GM15510 (cell line): ENCODE results near the gene SLC4A7.

Experiments
- POLR2A ChIP-seq: IDR thresholded peaks from 3 replicates; pipeline ENCODE4 v1.6.1; 2011; ENCODE audit warnings: borderline replicate concordance; ENCODE audit not compliant: insufficient read length; ENCODE audit errors: extremely low read depth

SLC4A7 gene

GRCh38 chr3:27503526-27503925, 19.3 kb upstream of the SLC4A7 start:
- TF ChIP-seq POLR2A, result no peak

GRCh38 chr3:27501759-27502158, 17.6 kb upstream of the SLC4A7 start:
- no peak for TF ChIP-seq POLR2A

DNA sequence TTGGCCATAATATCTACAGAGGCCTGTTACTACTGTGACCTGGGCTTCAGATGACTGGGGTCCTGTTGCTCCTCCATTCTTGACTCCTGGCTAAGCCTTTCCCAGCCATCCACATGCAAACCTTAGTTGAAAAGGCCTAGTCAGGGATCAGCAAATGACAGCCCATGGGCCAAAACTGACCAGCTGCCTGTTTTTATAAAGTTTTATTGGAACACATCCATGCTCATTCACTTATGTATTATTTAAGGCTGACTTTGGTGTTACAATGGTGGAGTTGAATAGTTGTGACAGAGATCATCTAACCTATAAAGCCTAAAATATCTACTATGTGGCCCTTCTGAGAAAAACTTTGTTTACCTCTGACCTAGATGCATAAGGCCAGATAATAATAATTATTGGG, 16.8 kb upstream of the SLC4A7 start:
- TF ChIP-seq POLR2A, result no peak

DNA sequence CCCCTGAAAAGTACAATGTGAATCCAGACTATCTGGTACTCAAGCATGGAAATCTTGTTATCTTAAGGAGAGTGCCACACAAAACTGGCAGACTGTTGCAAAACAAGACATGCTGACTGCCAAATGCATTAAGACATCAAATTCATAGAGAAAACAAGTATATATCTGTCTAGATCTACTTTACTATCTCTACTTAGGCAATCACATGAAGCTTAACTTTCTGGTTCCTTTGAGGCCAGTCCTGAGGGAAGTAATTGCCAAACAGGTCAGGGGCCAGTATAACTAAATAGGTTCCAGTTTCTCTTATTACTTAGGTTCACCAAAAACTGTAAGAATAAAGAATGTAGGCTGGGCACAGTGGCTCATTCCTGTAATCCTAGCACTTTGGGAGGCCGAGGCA, 15.9 kb upstream of the SLC4A7 start:
- no peak for TF ChIP-seq POLR2A

GRCh38 chr3:27494784-27495183, 10.6 kb upstream of the SLC4A7 start:
- TF ChIP-seq POLR2A, result no peak

- no peak for TF ChIP-seq POLR2A
These were observed 4.6 kb upstream of the SLC4A7 start for GRCh38 chr3:27488821-27489220.

GRCh38 chr3:27487383-27487782, 3.2 kb upstream of the SLC4A7 start:
- TF ChIP-seq POLR2A, result no peak

GRCh38 chr3:27486336-27486735, 2.2 kb upstream of the SLC4A7 start:
- TF ChIP-seq POLR2A, result no peak

- TF ChIP-seq POLR2A, result no peak
These were observed 1.7 kb upstream of the SLC4A7 start for GRCh38 chr3:27485866-27486265.

GRCh38 chr3:27483117-27484014, 818 bp downstream of the SLC4A7 start:
- peak; percentile 38 for TF ChIP-seq POLR2A

DNA sequence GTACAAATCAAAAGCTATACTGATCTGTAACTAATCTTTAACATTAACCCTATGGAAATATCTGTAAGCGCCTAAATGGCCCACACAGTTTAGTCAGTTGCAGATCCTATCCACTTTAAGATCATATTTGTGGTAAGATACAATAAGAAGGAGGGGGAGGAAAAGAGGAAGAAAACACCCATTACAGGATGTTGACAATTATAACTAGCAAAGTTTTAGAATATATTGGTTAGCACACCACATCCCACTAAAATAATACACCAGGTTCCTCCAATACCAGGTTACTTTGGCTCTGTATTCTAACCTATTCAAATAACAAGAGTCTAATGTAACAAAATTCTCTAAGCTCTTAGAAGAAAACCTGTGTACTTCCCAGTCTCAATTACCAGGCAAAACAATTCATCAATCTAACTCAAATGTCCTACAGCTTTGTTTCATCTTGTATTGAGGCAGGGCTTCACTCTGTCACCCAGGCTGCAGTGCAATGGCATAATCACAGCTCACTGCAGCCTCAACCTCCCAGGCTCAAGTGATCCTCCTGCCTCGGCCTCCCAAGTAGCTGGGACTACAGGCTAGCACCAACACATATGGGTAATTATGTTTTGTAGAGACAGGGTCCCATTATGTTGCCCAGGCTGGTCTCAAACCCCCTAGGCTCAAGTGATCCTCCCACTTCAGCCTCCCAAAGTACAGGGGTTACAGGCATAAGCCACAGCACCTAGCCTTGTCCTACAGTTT, 4.2 kb downstream of the SLC4A7 start:
- TF ChIP-seq POLR2A, result no peak

- TF ChIP-seq POLR2A, result no peak
These were observed 12.1 kb downstream of the SLC4A7 start for GRCh38 chr3:27471923-27472550.

DNA sequence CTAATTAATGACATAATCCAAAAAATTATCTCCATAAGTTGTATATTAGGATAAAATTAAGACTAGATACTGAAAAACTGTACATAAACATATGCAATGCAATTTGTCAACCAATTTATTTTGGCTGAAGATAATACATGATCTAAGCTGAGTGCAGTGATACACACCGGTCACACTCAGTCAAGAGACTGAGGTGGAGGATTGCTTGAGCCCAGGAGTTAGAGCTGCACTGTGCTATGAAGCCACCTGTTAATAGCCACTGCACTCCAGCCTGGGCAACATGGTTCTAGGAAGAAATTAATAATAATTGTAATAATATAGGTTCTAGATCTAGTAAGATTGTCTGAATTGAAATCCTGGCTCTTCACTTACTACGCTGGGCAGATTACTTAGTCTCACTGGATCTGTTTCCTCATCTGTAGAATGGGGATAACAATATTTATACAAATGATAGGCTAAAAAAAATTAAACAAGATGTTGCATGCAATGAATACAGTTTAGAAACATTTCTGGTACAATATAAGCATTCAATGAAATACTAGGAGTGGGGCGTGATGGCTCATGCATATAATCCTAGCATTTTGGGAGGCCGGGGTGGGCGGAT, 15.8 kb downstream of the SLC4A7 start:
- TF ChIP-seq POLR2A, result no peak

DNA sequence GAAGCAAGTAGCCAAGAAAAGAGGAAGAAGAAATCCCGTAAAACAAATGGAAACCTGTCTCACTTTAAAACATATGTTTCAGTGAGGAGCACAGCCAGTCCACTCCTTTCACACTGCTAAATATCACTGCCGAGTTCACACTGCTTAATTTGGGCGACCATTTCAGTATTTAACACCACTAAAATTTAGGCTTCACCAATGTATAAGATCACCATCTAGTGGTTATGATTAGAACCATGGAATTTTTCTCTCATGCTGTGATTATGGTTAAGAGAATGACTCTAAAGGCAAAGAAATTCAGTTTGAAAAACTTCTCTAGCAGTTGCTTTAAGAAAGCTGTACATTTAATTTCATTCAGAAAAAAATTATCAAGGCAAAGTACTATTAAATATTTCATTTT, 16.6 kb downstream of the SLC4A7 start:
- no peak for TF ChIP-seq POLR2A

DNA sequence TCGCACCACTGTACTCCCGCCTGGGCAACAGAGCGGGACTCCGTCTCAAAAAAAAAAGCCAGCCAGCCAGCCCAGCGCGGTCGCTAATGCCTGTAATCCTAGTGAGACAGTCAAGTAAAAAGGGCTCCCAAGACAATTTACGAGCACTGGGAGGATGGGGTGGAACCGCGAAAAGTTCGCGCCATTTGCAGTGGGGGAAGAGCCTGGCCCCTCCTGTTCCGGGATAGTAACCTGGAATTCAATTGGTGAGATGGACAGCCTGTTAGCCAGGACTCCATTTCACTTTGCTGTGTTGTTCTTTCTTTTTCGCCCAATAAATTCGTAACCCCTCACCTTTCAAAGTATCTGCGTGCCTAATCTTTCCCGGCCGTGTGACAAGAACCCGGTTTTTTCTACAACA, 19.5 kb downstream of the SLC4A7 start:
- TF ChIP-seq POLR2A, result no peak

- no peak for TF ChIP-seq POLR2A
These were observed 22.0 kb downstream of the SLC4A7 start for GRCh38 chr3:27462228-27462627.

GRCh38 chr3:27458929-27459328, 25.3 kb downstream of the SLC4A7 start:
- no peak for TF ChIP-seq POLR2A
